GM21825 (cell line): ENCODE measurements around the gene NCF1.
A peak's percentile ranks its signal among the peaks of the same experiment; 100 is the strongest.
"Not testable (repeated sequence)": the region's sequence is repeated elsewhere in the genome, so short reads cannot be mapped to it uniquely, and the experiment has no call there.

Source experiments
- ATAC-seq: cut with Tn5 transposase; IDR thresholded peaks from one replicate; pipeline ENCODE4 v1.9.1; 2021; ENCODE audit warnings: mild to moderate bottlenecking, moderate library complexity; ENCODE audit not compliant: unreplicated experiment

Gene NCF1

DNA sequence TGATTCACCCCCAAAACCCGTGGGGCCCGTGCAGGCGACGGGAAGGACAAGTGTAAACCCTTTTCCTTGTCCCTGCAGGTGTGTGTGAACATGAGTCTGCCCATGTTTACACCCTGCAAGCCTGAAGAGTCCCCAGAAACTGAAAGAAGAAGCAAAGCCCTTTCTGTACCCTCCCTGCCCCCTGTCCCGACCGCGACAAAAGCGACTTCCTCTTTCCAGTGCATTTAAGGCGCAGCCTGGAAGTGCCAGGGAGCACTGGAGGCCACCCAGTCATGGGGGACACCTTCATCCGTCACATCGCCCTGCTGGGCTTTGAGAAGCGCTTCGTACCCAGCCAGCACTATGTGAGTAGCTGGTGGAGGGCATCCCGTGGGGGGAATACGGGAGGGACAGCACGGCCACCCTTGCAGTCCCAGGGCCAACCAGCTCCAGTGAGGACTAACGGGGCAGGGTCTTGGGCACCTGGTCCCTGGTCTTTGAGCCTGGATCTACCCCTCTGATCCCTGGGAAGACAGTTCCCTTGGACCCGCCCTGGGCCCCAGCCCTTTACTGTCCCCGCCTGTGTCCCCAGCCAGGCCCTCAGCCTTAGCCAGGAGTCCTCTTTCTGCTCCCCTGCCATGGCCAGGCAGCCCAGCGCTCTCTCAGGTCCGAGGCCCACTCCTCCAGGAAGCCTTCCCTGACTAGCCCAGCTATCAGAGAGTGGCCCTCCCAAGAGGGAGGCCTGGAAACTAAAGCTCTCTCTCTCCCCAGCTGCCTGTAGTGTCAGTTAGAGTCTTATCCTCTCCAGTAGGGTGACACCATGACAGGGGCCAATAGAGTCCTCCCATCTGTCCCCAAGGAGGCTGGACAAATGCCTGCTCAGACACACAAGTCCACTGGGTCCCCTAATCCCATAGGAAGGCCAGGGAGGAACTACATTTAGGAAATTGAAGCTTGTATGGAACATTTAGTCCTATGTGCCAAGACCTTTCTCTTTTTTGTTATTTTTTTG is at the start of gene NCF1:
Gene NCF1, plus strand, starts transcription at position 252 of the 991 bp plus-strand sequence. Its CDS starts 21 bp downstream, at position 273.
- ATAC-seq: peak; percentile 78

DNA sequence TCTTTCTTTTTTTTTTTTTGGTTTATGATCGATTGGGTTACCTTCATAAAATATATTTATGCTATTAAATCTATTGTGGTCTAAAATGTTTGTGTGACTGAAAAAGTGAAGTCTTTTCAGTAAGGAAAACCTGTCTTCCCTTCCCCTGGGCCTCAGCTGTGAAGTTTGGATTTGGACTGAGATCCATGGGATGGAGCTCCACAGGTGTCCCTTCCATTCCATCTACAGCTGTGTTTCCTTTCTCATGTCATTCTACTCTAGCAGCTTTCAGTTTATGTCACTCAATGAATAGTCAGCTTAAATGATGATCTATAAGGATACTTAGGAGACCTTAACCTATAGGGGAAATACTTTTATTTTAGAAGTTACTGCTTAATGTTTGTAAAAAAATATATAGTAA is 48.0 kb upstream of the NCF1 start:
- ATAC-seq: no peak

DNA sequence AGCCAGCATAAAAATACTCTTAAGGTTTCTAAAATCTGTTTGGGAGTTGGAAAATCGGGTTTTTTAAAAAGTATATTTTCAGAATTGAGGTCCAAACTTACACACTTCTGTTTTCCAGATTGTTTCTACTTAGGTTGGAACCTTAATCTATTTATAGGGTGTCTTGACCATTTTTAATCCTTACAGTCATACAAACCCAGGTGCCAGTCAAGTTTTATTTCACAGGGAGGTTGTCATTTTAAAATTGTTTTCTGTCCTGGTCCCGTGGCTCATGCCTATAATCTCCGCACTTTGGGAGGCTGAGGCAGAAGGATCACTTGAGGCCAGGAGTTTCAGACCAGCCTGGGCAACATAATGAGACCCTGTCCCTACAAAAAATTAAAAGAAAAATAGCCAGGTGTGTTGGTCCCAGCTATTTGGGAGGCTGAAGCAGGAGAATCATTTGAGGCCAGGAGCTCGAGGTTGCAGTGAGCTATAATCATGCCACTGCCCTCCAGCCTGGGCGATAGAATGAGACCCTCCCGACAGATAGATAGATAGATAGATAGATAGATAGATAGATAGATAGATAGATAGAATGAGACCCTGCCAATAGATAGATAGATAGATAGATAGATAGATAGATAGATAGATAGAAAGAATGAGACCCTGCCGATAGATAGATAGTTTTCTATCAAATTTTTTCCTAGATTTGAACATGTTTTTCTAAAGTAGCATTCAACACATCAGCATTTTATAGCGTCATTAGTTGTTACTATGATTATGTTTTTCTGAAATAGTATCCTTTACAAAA is 47.3 kb upstream of the NCF1 start:
- ATAC-seq: no peak

DNA sequence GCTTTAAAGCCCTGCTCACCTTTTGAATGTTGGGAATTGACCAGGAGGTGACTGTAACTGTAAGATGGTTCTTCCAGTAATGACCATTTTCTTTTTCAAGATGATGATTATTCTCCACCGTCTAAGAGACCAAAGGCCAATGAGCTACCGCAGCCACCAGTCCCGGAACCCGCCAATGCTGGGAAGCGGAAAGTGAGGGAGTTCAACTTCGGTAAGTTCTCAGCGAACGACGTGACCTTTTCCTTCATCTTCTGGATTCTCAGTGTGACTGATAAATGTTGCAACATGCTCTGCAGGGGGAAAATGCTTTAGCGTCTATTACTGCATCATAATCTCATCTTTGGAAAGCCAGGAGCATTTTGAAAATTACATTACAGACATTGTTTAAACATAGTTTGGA is 45.1 kb upstream of the NCF1 start:
- ATAC-seq: not testable (repeated sequence)

DNA sequence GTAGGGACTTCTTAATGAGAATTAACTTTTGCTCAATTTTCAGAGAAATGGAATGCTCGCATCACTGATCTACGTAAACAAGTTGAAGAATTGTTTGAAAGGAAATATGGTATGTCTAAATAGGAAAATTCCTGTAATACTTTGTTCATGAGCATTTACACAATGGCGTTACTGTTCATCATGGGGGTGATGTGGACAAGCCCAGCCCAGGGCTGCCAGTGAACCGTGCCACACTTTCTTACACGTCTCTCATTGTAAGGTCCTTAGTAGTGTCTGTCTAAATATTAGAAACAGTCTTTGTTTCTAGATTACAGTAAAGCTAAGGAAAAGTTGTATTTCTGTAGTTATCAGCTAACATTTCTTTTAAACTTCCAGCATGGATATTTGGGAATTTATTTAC is 43.6 kb upstream of the NCF1 start:
- ATAC-seq: not testable (repeated sequence)

DNA sequence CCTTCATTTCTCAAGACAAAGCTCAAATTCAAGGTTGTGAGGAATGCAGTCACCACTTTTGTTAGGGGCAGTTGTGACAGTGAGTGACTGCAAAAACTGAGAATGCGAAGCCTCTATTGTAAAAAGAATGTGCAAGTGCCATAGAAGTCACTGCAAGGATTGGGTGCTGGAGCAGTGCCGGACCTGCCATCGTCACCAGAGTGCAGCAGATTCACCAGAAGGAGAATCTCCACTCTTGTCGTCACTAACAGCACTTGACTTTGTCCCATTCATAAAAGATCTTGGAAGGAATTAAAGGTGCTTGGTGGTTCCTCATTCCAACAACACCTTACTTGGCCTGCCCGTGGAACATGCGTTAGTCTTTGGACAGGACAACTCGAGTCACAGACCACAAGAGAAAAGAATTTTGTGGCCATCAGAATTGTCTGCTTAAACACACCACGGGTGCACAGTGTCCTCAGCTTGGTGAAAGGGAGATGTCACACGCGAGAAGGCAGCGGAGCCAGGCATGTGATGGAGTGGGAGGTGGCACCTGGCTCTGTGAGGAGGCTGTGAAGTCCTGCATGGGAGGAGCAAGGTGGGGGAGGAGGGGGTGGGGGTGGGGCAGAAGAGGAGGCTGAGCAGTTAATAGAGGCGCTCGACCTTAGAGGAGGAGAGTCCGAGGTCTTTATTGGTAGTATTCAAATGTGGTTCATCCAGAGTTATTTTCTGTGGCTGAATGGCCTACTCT is 33.7 kb upstream of the NCF1 start:
- ATAC-seq: not testable (repeated sequence)

DNA sequence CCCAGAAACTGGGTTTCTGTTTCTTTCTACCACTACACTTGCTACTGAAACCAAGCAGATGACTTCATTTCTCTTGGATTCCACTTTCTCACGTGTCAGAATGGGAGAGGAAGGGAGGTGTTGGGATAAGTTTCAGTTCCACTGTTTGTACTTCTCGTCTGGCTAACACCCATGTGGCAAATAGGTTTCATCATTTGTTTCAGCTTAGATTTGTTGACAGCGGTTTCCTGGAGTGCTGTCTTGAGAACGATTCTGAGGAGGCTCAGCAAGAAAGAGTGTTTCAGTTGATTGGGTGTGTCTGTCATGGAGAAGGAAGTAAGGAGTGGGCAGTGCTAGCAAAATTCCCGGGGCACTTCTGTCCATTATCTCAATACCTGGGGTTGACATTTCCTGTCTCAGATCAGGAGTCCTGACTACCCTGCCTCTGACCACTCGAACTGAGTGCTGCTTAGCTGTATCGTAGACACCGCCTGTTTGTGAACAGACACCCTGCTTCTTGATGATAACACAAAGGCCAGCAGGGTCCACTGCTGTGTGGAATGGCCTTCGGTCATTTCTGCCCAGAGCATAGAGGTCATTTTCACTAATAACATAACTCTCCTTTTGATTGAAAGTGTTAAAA is 29.8 kb upstream of the NCF1 start:
- ATAC-seq: not testable (repeated sequence)

DNA sequence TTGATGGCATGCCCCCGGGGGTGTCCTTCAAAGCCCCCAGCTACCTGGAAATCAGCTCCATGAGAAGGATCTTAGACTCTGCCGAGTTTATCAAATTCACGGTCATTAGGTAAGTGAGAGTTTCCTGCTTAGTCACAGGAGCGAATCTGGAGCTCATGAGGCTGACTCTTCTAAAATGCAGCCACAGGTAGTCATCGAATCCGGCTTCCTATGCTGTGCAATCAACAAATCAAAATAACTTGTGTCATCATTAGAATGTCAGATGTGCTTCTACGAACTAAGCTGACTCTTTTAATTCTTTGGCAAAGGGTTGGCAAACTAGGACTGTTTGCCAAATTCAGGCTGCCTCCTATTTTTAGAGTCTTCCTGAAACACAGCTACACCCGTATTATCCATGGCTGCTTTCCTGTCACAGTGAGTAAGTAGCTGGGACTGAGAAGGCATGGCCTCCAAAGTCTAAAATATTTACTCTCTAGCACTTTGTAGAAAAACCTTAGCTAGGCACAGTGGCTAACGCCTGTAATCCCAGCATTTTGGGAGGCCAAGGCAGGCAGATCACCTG is 19.8 kb upstream of the NCF1 start:
- ATAC-seq: not testable (repeated sequence)

DNA sequence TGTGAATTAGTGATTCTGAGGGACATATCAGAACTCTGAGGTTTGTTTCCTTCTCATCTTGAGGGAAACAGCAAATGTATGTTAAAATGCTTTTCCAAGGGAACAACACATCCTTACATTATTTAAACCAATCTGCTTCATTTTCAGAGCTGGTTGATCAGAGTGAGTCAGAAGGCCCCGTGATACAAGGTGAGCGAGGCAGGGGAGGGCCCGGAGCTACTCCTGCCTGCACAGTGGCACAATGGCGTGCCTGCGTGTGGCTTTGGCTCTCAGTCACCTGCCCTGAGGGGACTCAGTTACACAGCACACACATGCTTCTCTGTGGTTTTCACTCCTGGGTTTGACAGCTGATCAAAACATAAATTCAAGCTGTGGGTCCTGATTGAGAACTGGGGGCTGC is 17.1 kb upstream of the NCF1 start:
- not testable (repeated sequence) for ATAC-seq

DNA sequence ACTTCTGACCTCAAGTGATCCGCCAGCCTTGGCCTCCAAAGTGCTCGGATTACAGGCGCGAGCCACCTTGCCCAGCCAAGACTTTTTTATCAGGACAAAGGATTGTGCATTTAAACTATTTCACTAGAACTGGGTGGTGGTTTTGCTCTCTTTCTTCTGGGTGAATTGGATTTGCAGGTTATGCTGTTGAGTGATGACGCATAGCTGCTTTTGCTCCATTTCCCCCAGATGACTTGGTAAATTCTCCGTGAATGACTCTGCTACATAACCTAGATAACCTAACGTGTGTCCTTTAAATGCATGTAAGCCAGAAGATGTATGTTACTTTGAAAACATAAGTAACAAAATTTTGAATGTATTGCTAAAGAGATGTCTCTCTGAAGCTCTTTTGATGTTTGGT is 15.5 kb upstream of the NCF1 start:
- not testable (repeated sequence) for ATAC-seq

DNA sequence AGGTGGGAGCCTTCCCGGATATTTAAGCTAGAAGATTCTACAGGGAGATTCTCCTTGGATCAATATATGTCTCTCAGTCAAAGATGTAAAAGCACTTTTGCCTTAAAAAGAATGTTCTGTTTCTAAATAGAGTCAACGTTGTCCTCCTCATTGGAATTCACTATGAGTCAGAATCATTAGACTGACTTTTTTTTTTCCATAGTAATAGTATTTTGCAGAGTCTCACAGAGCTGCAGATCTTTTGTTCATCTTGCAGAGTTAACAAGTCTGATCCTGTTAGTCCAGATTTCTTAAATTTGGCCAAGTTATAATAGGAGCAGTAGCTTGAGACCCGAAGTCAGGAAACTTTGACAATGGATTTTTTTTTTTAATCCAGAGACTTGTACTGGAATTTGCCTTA is 14.8 kb upstream of the NCF1 start:
- ATAC-seq: not testable (repeated sequence)

DNA sequence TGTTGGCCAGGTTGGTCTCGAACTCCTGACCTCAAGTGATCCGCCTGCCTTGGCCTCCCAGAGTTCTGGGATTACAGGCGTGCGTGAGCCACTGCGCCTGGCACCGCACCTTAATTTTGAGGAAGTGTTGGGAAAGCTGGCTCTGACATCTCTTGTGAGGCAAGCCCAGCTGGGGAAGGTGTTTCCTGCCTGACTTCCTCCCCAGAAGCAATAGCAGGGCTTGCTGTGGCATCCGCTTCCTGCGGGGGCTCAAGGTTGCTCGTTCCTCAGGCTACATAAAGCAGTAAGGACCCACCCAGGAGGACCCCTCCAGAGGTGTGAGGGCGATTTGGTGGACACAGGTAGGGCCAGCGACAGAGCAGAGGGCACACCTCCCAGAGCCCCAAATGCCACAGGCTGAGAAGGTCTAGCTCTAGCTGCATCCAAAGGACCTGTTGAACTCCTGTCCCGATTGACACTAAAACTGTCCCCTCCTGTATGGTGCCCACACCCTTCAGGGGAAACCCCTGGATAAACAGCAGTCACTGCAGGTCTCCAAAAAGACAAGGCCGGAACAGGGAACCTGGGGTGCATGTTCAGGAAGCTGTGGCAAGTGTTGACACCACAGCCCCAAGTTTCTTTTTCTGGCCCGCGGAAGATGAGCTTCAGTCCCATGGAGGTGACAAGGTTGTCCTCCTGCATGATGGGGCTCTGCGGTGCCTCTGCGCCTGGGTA is 8.4 kb upstream of the NCF1 start:
- ATAC-seq: peak; percentile 32

DNA sequence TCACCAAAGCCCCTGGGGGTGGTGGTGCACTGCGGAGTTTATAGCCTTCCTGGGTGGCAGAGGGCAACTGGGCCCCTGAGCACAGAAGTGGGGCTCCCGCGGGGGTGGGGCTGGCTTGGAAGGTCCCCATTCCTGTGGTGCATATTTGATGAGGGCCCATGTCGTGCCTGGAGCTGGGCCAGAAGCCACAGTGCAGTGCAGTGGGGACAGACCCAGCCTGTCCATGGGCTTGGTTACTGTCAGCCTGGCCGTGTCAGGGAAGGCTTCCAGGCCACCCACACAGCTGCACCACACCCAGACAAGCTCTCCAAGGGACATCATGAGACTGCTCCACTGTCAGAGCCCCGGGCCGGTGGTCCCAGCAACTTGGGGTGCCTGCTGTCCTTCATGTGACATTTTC is 7.3 kb upstream of the NCF1 start:
- ATAC-seq: peak; percentile 24

DNA sequence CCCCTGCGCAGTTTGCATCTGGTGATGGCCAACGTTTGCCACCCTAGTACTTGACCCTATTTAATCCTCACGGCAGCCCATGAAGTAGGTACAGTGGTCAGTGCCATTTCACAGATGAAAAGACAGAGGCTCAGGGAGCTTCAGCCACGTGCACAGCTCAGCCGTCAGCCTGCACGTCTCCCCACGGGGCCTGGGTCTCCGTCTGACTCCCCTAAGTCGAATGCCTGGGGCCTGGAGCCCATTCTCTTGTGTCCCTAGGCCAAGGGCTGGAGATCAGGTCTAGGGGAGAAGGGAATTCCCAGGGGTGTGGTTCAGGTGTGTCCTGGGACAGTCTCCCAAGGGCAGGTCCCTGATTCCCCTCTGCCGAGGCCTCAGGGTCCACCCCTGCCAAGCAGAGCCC is 6.8 kb upstream of the NCF1 start:
- not testable (repeated sequence) for ATAC-seq

DNA sequence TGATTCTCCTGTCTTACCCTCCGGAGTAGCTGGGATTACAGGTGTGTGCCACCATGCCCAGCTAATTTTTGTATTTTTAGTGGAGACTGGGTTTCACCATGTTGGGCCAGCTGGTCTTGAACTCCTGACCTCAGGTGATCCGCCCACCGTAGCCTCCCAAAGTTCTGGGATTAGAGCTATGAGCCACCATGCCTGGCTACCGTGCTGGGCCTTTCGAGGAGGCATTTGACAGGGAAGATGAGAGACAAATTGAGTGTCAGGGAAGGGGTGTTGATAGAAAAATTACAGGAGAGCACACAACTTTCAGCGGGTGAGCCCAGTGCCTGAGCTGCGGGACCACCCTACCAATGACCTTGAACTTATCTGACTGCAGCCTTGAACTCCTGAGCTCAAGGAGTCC is 3.7 kb upstream of the NCF1 start:
- ATAC-seq: not testable (repeated sequence)

DNA sequence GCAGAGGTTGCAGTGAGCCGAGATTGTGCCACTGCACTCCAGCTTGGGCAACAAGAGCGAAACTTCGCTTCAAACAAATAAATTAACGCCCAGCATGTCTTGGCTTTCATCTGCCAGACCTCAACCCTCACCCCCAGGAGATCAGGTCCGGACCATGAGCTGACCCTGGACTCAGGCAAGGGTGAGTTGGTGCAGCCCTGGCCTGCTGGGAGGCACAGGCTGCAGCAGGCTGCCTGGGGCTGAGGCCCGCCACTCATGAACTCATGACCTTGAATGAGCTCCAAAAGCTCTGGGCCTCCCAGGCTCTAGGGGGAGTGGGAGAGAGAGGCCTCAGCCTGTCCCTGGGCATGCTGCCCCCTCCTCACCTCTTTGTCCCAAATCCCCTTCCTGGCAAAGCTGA is 1.7 kb upstream of the NCF1 start:
- not testable (repeated sequence) for ATAC-seq

DNA sequence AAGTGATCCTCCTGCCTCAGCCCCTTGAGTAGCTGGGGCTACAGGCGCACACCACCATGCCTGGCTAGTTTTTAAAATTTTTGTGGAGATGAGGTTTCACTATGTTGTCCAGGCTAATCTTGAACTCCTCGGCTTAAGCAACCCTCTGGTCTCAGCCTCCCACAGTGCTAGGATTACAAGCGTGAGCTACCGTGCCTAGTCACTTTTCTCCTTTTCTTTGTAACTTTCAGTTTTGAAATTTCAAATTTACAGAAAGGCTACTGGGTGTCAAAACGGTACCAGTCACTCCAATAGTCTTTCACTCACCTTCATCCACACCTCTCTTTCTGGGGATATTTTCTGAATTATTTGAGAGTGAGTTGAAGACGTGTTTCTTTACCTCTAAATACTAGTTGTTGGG is 1.3 kb downstream of the NCF1 start:
- not testable (repeated sequence) for ATAC-seq

DNA sequence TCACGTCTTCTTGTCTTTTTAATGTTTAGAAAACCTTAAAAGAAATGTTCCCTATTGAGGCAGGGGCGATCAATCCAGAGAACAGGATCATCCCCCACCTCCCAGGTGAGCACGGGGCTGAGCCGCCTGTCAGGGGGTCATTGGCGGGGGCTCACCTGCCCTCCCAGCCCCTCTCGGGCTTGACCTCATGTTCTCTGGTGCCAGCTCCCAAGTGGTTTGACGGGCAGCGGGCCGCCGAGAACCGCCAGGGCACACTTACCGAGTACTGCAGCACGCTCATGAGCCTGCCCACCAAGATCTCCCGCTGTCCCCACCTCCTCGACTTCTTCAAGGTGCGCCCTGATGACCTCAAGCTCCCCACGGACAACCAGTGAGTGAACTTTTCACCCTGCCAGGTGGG is 5.2 kb downstream of the NCF1 start:
- not testable (repeated sequence) for ATAC-seq

DNA sequence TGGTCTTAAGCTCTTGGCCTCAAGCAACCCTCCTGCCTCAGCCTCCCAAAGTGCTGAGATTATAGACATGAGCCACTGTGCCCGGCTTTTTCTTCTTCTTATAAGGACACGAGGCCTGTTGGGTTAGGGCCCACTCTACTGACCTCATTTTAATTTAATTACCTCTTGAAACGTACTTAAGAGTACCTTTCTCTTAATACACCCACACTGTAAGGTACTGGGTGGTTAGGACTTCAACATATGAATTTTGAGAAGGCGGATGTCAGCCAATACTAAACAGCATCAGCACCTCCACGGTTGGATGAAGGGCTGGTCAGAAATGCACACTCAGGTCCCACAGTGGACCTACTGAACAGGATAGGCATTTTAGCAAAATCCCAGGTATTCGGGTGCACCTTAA is 7.9 kb downstream of the NCF1 start:
- not testable (repeated sequence) for ATAC-seq

DNA sequence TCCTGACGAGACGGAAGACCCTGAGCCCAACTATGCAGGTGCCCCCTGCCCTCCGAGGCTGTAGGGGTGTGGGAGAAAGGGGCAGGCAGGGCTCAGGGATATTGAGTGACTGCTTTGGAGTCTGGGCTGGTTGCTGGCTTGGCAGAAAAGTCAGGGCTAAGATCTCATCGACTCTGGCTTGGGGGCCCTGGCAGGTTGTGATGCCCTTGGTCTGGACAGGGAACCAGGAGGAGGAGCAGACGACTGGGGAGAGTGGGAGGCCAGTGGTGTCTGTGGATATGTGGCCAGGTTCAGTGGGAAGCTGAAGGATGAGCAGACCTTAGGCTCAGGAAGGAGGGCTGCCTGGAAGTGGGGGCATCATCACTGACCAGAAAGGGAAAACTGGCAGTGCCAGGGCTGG is 9.8 kb downstream of the NCF1 start:
- not testable (repeated sequence) for ATAC-seq
